ENCODE measurements around the gene UBP1.

GRCh38 chr3:33392144-33392543 is 48.1 kb downstream of the UBP1 start:
- no peak for TF ChIP-seq RCOR1 (IDR thresholded peaks at IDR 0.05; ENCODE audit: borderline replicate concordance in 1 of 2, low read depth in 2 of 2, low read length in 2 of 2)
- TF ChIP-seq, protein P1, sequence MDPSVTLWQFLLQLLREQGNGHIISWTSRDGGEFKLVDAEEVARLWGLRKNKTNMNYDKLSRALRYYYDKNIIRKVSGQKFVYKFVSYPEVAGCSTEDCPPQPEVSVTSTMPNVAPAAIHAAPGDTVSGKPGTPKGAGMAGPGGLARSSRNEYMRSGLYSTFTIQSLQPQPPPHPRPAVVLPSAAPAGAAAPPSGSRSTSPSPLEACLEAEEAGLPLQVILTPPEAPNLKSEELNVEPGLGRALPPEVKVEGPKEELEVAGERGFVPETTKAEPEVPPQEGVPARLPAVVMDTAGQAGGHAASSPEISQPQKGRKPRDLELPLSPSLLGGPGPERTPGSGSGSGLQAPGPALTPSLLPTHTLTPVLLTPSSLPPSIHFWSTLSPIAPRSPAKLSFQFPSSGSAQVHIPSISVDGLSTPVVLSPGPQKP (CRISPR knock-in tag; IDR thresholded peaks at IDR 0.05), result no peak
